DOHH2 (cell line): ENCODE measurements around the gene ADCY6.

Experiments used
- H3F3A ChIP-seq: fragments of 200-600 bp; sonication (generic), shearing (Covaris generic); 2 replicates; pipeline ENCODE4 v1.6.0; 2016; ENCODE audit warnings: antibody characterized with exemption, mild to moderate bottlenecking; ENCODE audit not compliant: control insufficient read depth, insufficient read depth
- H3K27ac ChIP-seq: fragments of 200-600 bp; sonication (generic); 2 replicates; pipeline ENCODE4 v1.5.1; 2014; ENCODE audit warnings: low read depth, mild to moderate bottlenecking, low read length, moderate library complexity
- H3K27me3 ChIP-seq: fragments of 200-600 bp; sonication (generic); 2 replicates; pipeline ENCODE4 v1.6.1; 2014; ENCODE audit warnings: mild to moderate bottlenecking, low read length, mixed read lengths; ENCODE audit not compliant: control insufficient read depth
- H3K36me3 ChIP-seq: fragments of 200-600 bp; sonication (generic); 2 replicates; pipeline ENCODE4 v1.6.1; 2014; ENCODE audit warnings: mild to moderate bottlenecking, low read length, moderate library complexity, mixed read lengths; ENCODE audit not compliant: control insufficient read depth
- H3K4me1 ChIP-seq: fragments of 200-600 bp; sonication (generic); 2 replicates; pipeline ENCODE4 v1.6.1; 2014; ENCODE audit warnings: mild to moderate bottlenecking, low read length, mixed read lengths; ENCODE audit not compliant: control insufficient read depth
- H3K4me2 ChIP-seq: fragments of 200-600 bp; sonication (generic); 2 replicates; pipeline ENCODE4 v1.6.0; 2014; ENCODE audit warnings: mild to moderate bottlenecking, low read length, moderate library complexity
- H3K4me3 ChIP-seq: fragments of 200-600 bp; sonication (generic); 2 replicates; pipeline ENCODE4 v1.5.1; 2014; ENCODE audit warnings: mild to moderate bottlenecking, low read length, mixed read lengths
- H3K79me2 ChIP-seq: fragments of 200-600 bp; sonication (generic); 2 replicates; pipeline ENCODE4 v1.6.1; 2014; ENCODE audit warnings: mild to moderate bottlenecking, low read length, mixed read lengths; ENCODE audit not compliant: control insufficient read depth
- H3K9me2 ChIP-seq: fragments of 200-600 bp; sonication (generic); replicated peaks from 2 replicates; pipeline ENCODE4 v1.6.1; 2014; ENCODE audit warnings: mild to moderate bottlenecking, low read length, mixed read lengths; ENCODE audit not compliant: control insufficient read depth
- H3K9me3 ChIP-seq: fragments of 200-600 bp; sonication (generic); 2 replicates; pipeline ENCODE4 v1.6.1; 2014; ENCODE audit warnings: antibody characterized with exemption, low read length, mixed read lengths; ENCODE audit not compliant: control insufficient read depth, insufficient read depth
- H4K20me1 ChIP-seq: fragments of 200-600 bp; sonication (generic); 2 replicates; pipeline ENCODE4 v1.6.0; 2014; ENCODE audit warnings: low read depth, mild to moderate bottlenecking, antibody characterized with exemption, low read length, moderate library complexity; ENCODE audit not compliant: control insufficient read depth, insufficient read depth
- CTCF ChIP-seq: fragments of 200-600 bp; sonication (generic); IDR thresholded peaks from one replicate; pipeline ENCODE4 v1.5.1; 2014; ENCODE audit warnings: antibody characterized with exemption, mild to moderate bottlenecking, low read depth, low read length; ENCODE audit not compliant: poor library complexity, severe bottlenecking
- EZH2phosphoT487 ChIP-seq: fragments of 200-600 bp; sonication (generic); IDR thresholded peaks from 2 replicates; pipeline ENCODE4 v1.6.1; 2017; ENCODE audit warnings: borderline replicate concordance, mild to moderate bottlenecking, antibody characterized with exemption, low read length, moderate library complexity, mixed read lengths

Gene ADCY6

DNA sequence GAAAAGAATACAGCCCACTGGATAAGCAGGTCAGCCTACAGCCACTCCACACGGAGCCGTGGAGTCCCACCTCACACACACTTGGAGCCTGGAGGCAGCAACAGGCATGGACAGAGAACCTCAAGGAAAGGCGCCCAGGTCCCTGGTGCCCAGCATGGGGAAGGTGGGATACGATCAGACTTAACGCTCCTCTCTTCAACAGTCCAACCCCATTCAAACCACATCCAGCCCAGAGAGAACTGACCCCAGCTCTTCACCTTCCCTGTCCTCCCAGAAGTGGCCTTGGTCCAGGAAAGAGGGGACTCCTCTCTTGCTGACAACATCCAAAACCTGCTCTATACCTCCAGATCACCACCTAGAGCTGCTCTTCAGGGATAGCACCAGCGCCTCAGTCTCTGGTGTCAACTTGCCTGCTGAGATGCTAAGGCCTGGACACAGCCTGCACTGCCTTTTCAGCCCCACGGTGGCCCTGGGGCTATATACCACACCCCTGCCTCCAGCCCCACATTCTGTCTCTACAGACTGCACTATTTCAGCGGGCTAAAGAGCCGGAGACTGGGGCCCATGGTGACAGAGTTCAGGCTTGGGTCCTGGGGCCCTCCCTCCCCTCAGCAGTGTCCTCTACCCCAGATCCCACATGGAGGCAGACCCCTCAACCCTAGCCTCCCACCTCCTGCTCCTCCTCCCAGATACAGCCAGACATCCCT lies 7.0 kb downstream of the ADCY6 start:
- no peak overlapping the region for H3K27ac ChIP-seq
- no peak overlapping the region for H3K4me3 ChIP-seq
- no peak overlapping the region for H3K4me2 ChIP-seq
- no peaks in the 10 kb centered on the region for H4K20me1 ChIP-seq
- H3K79me2 ChIP-seq = no peaks in the 10 kb centered on the region
- H3K27me3 ChIP-seq = peaks cover 10% of the 10 kb centered on the region; the same call in 1 of the 2 replicates
- H3K4me1 ChIP-seq = peaks cover 6% of the 10 kb centered on the region; the same call in 1 of the 2 replicates
- no peaks in the 10 kb centered on the region for H3K9me3 ChIP-seq
- H3F3A ChIP-seq = no peaks in the 10 kb centered on the region
- no peaks in the 10 kb centered on the region for H3K36me3 ChIP-seq
- H3K9me2 ChIP-seq = no peaks in the 10 kb centered on the region
- TF ChIP-seq CTCF = no peak
- no peak for TF ChIP-seq EZH2phosphoT487

GRCh38 chr12:48780381-48781025 lies 8.4 kb downstream of the ADCY6 start:
- Histone ChIP-seq H3K36me3 (no peaks in the 10 kb centered on the region), H3K4me1 (peaks cover 6% of the 10 kb centered on the region; the same call in 1 of the 2 replicates), H3K27me3 (no peaks in the 10 kb centered on the region), H3K79me2 (no peaks in the 10 kb centered on the region), H3F3A (no peaks in the 10 kb centered on the region), H4K20me1 (no peaks in the 10 kb centered on the region), H3K9me3 (no peaks in the 10 kb centered on the region), H3K9me2 (no peaks in the 10 kb centered on the region), H3K4me3 (no peak overlapping the region), H3K27ac (no peak overlapping the region), H3K4me2 (no peak overlapping the region)
- TF ChIP-seq EZH2phosphoT487 (no peak), CTCF (no peak)

DNA sequence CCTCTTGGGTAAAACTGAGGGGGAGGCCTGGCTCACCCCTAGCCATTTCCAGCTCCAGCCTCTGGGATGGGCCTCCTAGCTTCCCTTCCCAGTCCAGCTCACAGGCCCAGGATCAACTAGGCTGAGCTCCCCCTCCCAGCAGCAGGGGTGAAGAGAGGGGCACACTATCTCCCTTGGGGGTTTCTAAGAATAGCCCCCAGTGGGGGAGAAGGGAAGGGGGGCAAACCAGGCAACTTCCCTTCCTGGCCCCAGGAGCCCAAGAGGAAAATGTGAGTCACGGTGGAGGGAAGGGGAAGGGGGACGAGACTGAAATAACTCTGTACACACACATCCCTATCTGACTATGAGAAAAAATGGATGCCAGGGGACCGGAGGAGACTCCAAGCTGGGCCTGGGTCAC lies 9.0 kb downstream of the ADCY6 start:
- H3K4me1 ChIP-seq = peaks cover 6% of the 10 kb centered on the region; the same call in 1 of the 2 replicates
- H3F3A ChIP-seq = no peaks in the 10 kb centered on the region
- H3K27me3 ChIP-seq = no peaks in the 10 kb centered on the region
- no peaks in the 10 kb centered on the region for H3K36me3 ChIP-seq
- no peak overlapping the region for H3K4me3 ChIP-seq
- no peak for TF ChIP-seq EZH2phosphoT487
- no peak for TF ChIP-seq CTCF
- H4K20me1 ChIP-seq = no peaks in the 10 kb centered on the region
- H3K9me3 ChIP-seq = no peaks in the 10 kb centered on the region
- H3K27ac ChIP-seq = no peak overlapping the region
- no peak overlapping the region for H3K4me2 ChIP-seq
- H3K79me2 ChIP-seq = no peaks in the 10 kb centered on the region
- H3K9me2 ChIP-seq = no peaks in the 10 kb centered on the region
